ENCODE measurements around the gene RALBP1.

GRCh38 chr18:9449600-9450414 lies 25.5 kb upstream of the RALBP1 start:
- TF ChIP-seq ZNF274 (IDR thresholded peaks at IDR 0.05; ENCODE audit: low read length) (no peak), ZNF274 (tag by site-specific recombination; IDR thresholded peaks at IDR 0.05; ENCODE audit: borderline replicate concordance) (no peak), ZNF394 (tag by site-specific recombination; IDR thresholded peaks at IDR 0.05; ENCODE audit: borderline replicate concordance) (no peak), KLF9 (tag by site-specific recombination; IDR thresholded peaks at IDR 0.05; ENCODE audit: low read depth) (no peak), ZFP37 (tag by site-specific recombination; IDR thresholded peaks at IDR 0.05) (no peak), ZFP41 (tag by site-specific recombination; IDR thresholded peaks at IDR 0.05; ENCODE audit: borderline replicate concordance) (no peak), SP7 (tag by site-specific recombination; IDR thresholded peaks at IDR 0.05) (no peak), ZNF398 (tag by site-specific recombination; IDR thresholded peaks at IDR 0.05) (no peak), YY1 (tag by site-specific recombination; IDR thresholded peaks at IDR 0.05) (no peak)
- TF ChIP-seq, protein P1, sequence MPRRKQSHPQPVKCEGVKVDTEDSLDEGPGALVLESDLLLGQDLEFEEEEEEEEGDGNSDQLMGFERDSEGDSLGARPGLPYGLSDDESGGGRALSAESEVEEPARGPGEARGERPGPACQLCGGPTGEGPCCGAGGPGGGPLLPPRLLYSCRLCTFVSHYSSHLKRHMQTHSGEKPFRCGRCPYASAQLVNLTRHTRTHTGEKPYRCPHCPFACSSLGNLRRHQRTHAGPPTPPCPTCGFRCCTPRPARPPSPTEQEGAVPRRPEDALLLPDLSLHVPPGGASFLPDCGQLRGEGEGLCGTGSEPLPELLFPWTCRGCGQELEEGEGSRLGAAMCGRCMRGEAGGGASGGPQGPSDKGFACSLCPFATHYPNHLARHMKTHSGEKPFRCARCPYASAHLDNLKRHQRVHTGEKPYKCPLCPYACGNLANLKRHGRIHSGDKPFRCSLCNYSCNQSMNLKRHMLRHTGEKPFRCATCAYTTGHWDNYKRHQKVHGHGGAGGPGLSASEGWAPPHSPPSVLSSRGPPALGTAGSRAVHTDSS (tag by site-specific recombination; IDR thresholded peaks at IDR 0.05) = no peak
- TF ChIP-seq, protein P2, sequence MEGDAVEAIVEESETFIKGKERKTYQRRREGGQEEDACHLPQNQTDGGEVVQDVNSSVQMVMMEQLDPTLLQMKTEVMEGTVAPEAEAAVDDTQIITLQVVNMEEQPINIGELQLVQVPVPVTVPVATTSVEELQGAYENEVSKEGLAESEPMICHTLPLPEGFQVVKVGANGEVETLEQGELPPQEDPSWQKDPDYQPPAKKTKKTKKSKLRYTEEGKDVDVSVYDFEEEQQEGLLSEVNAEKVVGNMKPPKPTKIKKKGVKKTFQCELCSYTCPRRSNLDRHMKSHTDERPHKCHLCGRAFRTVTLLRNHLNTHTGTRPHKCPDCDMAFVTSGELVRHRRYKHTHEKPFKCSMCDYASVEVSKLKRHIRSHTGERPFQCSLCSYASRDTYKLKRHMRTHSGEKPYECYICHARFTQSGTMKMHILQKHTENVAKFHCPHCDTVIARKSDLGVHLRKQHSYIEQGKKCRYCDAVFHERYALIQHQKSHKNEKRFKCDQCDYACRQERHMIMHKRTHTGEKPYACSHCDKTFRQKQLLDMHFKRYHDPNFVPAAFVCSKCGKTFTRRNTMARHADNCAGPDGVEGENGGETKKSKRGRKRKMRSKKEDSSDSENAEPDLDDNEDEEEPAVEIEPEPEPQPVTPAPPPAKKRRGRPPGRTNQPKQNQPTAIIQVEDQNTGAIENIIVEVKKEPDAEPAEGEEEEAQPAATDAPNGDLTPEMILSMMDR (tag by site-specific recombination; IDR thresholded peaks at IDR 0.05) = no peak

Data from HEK293 (cell line).